ENCODE results near the gene ARMC5. TPM values are rescaled to one million over a fixed set of nuclear protein-coding genes. Genes with fewer than 3 reads are reported as not detected.

ARMC5 gene
- total RNA-seq, 1 experiment from 2014 or later: 18.6 TPM

- CTCF ChIA-PET: interaction anchor here (0.5 to 0.6 kb wide), 2 partner anchors 25 to 200 kb away, joined by 6 to 7 read pairs; no protein-coding TSS in a partner anchor
- Histone ChIP-seq H4K20me1 (ENCODE audit: insufficient read depth) (no peaks in the 10 kb centered on the region), H3K4me3 (no peak overlapping the region), H3K27me3 (ENCODE audit: insufficient read depth, low read depth) (peaks cover 22% of the 10 kb centered on the region; the same call in 1 of the 2 replicates), H3K36me3 (ENCODE audit: low read depth) (no peaks in the 10 kb centered on the region), H3K9me2 (ENCODE audit: insufficient read depth) (no peaks in the 10 kb centered on the region), H3K9me3 (ENCODE audit: insufficient read depth, low read depth) (no peaks in the 10 kb centered on the region), H3F3A (ENCODE audit: insufficient read depth, low read depth) (no peaks in the 10 kb centered on the region), H3K27ac (no peak overlapping the region), H3K4me1 (replicated peaks; ENCODE audit: insufficient read depth) (no peaks in the 10 kb centered on the region), H3K4me2 (no peak overlapping the region), H2AFZ (no peak overlapping the region), H3K79me2 (ENCODE audit: low read depth) (no peaks in the 10 kb centered on the region)
- POLR2A ChIA-PET (ENCODE audit: unreplicated experiment): no interaction called here
- DNase-seq: no peak
- no TSS peak for BruUV-seq (replicated peaks)
- intact Hi-C loops (cut with micrococcal nuclease; ENCODE audit: unreplicated experiment): no loop called here
- TF ChIP-seq, protein P1, sequence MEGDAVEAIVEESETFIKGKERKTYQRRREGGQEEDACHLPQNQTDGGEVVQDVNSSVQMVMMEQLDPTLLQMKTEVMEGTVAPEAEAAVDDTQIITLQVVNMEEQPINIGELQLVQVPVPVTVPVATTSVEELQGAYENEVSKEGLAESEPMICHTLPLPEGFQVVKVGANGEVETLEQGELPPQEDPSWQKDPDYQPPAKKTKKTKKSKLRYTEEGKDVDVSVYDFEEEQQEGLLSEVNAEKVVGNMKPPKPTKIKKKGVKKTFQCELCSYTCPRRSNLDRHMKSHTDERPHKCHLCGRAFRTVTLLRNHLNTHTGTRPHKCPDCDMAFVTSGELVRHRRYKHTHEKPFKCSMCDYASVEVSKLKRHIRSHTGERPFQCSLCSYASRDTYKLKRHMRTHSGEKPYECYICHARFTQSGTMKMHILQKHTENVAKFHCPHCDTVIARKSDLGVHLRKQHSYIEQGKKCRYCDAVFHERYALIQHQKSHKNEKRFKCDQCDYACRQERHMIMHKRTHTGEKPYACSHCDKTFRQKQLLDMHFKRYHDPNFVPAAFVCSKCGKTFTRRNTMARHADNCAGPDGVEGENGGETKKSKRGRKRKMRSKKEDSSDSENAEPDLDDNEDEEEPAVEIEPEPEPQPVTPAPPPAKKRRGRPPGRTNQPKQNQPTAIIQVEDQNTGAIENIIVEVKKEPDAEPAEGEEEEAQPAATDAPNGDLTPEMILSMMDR (conservative IDR thresholded peaks at IDR 0.05): no peak
- no peak for TF ChIP-seq EZH2 (IDR thresholded peaks at IDR 0.05; ENCODE audit: low read depth)
These were observed 48.1 kb upstream of the ARMC5 start for GRCh38 chr16:31411024-31411844.

GRCh38 chr16:31412750-31413149 lies 46.6 kb upstream of the ARMC5 start:
- TF ChIP-seq, protein P1 (conservative IDR thresholded peaks at IDR 0.05): no peak
- TF ChIP-seq EZH2 (IDR thresholded peaks at IDR 0.05; ENCODE audit: low read depth): no peak
- POLR2A ChIA-PET (ENCODE audit: unreplicated experiment): interaction anchor here (0.7 kb wide), 1 partner anchor 215 kb away, joined by 3 read pairs; no protein-coding TSS in a partner anchor

DNA sequence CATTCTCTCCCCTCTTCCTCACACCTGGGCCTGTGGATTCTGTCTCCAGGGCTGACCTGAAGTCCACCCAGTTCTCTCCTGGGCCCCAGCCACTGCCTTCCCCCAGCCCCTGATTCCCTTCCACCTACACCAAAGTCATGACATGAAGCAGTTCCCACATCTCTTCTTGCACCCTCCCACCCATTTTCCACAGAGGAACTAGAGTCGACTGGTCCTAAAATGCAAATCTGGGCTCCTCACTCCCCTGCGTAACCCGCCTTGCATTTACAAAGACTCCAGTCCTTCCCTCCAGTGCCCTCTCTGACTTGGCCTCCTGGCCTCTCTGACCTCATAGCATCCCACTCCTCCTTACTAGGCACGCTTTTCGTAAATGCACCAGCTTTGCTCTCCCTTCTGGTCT lies 45.9 kb upstream of the ARMC5 start:
- no peaks in the 10 kb centered on the region for H3K9me3 ChIP-seq (ENCODE audit: insufficient read depth, low read depth)
- H3K9me2 ChIP-seq (ENCODE audit: insufficient read depth): no peaks in the 10 kb centered on the region
- no TSS peak for BruUV-seq (replicated peaks)
- no peaks in the 10 kb centered on the region for H3K4me1 ChIP-seq (replicated peaks; ENCODE audit: insufficient read depth)
- H3K36me3 ChIP-seq (ENCODE audit: low read depth): no peaks in the 10 kb centered on the region
- ChIA-PET CTCF (no interaction called here), POLR2A (ENCODE audit: unreplicated experiment) (interaction anchor here (0.7 kb wide), 1 partner anchor 215 kb away, joined by 3 read pairs; no protein-coding TSS in a partner anchor)
- intact Hi-C loops (cut with micrococcal nuclease; ENCODE audit: unreplicated experiment): no loop called here
- DNase-seq: no peak
- H2AFZ ChIP-seq: no peak overlapping the region
- peaks cover 27% of the 10 kb centered on the region; the same call in 1 of the 2 replicates for H3K27me3 ChIP-seq (ENCODE audit: insufficient read depth, low read depth)
- H3K4me2 ChIP-seq: no peak overlapping the region
- no peaks in the 10 kb centered on the region for H3F3A ChIP-seq (ENCODE audit: insufficient read depth, low read depth)
- no peak for TF ChIP-seq EZH2 (IDR thresholded peaks at IDR 0.05; ENCODE audit: low read depth)
- TF ChIP-seq, protein P1 (conservative IDR thresholded peaks at IDR 0.05): no peak
- no peaks in the 10 kb centered on the region for H4K20me1 ChIP-seq (ENCODE audit: insufficient read depth)
- H3K27ac ChIP-seq: no peak overlapping the region
- H3K4me3 ChIP-seq: no peak overlapping the region
- H3K79me2 ChIP-seq (ENCODE audit: low read depth): no peaks in the 10 kb centered on the region

More at GRCh38 chr16:31412750-31413149, 46.6 kb upstream of the ARMC5 start:
- Histone ChIP-seq H3K36me3 (ENCODE audit: low read depth) (no peaks in the 10 kb centered on the region), H3K4me1 (replicated peaks; ENCODE audit: insufficient read depth) (no peaks in the 10 kb centered on the region), H4K20me1 (ENCODE audit: insufficient read depth) (no peaks in the 10 kb centered on the region), H2AFZ (no peak overlapping the region), H3K9me3 (ENCODE audit: insufficient read depth, low read depth) (no peaks in the 10 kb centered on the region), H3K27ac (no peak overlapping the region), H3F3A (ENCODE audit: insufficient read depth, low read depth) (no peaks in the 10 kb centered on the region), H3K4me2 (no peak overlapping the region), H3K4me3 (no peak overlapping the region), H3K27me3 (ENCODE audit: insufficient read depth, low read depth) (peaks cover 27% of the 10 kb centered on the region; the same call in 1 of the 2 replicates), H3K9me2 (ENCODE audit: insufficient read depth) (no peaks in the 10 kb centered on the region), H3K79me2 (ENCODE audit: low read depth) (no peaks in the 10 kb centered on the region)
- intact Hi-C loops (cut with micrococcal nuclease; ENCODE audit: unreplicated experiment): no loop called here
- DNase-seq: no peak
- BruUV-seq (replicated peaks): no TSS peak
- CTCF ChIA-PET: no interaction called here
